Activated CD4-positive, alpha-beta T cell treated with anti-CD3 and anti-CD28 coated beads, Interleukin-2, Interleukin-6, amounts not matched to agents 100 ng/mL and 50 ng/mL, durations not matched to agents 16 hours and 8 hours (primary cell): ENCODE results near the gene DCAF7.

Experiments
- DNase-seq: peaks from one replicate; pipeline ENCODE4 v3.0.0-alpha.2; 2020

The DCAF7 gene

GRCh38 chr17:63549946-63550816 lies at the start of gene DCAF7:
DCAF7 (plus strand) TSS chr17:63550477; CDS start chr17:63550678, 201 bp downstream.
- DNase-seq = peak; percentile 100

- no peak for DNase-seq
These were observed 49.5 kb upstream of the DCAF7 start for GRCh38 chr17:63500543-63501390.

GRCh38 chr17:63503341-63503705 lies 47.0 kb upstream of the DCAF7 start:
- no peak for DNase-seq

GRCh38 chr17:63504261-63504660 lies 46.0 kb upstream of the DCAF7 start:
- no peak for DNase-seq

- DNase-seq = no peak
These were observed 44.9 kb upstream of the DCAF7 start for GRCh38 chr17:63505341-63505740.

- no peak for DNase-seq
These were observed 43.6 kb upstream of the DCAF7 start for GRCh38 chr17:63506627-63507026.

- no peak for DNase-seq
These were observed 38.9 kb upstream of the DCAF7 start for GRCh38 chr17:63511331-63511730.

- DNase-seq = no peak
These were observed 37.9 kb upstream of the DCAF7 start for GRCh38 chr17:63512388-63512787.

- DNase-seq = no peak
These were observed 37.2 kb upstream of the DCAF7 start for GRCh38 chr17:63512896-63513644.

GRCh38 chr17:63514477-63514876 lies 35.8 kb upstream of the DCAF7 start:
- no peak for DNase-seq

GRCh38 chr17:63514974-63515373 lies 35.3 kb upstream of the DCAF7 start:
- no peak for DNase-seq

GRCh38 chr17:63515426-63515825 lies 34.9 kb upstream of the DCAF7 start:
- DNase-seq = no peak

GRCh38 chr17:63516910-63517824 lies 33.1 kb upstream of the DCAF7 start:
- peak; percentile 30 for DNase-seq

GRCh38 chr17:63517825-63518534 lies 32.3 kb upstream of the DCAF7 start:
- DNase-seq = no peak

- DNase-seq = no peak
These were observed 31.0 kb upstream of the DCAF7 start for GRCh38 chr17:63519116-63519881.

GRCh38 chr17:63519972-63520882 lies 30.1 kb upstream of the DCAF7 start:
- DNase-seq = no peak

GRCh38 chr17:63523253-63523855 lies 26.9 kb upstream of the DCAF7 start, which contains the start of gene KCNH6:
KCNH6 (plus strand) TSS chr17:63523358; CDS start chr17:63523414, 56 bp downstream.
- no peak for DNase-seq

- no peak for DNase-seq
These were observed 26.2 kb upstream of the DCAF7 start for GRCh38 chr17:63524051-63524450.
